A673 (cell line): ENCODE results near the gene CTSH. TPM values are rescaled to one million over a fixed set of nuclear protein-coding genes. Genes with fewer than 3 reads are reported as not detected.

Source experiments
- BruUV-seq: library from RNA; stranded (reverse); fragments of 400-500 nt; replicated peaks from 2 replicates; lab custom pipeline; 2021; lab: Mats Ljungman, UMichigan
- CTCF ChIA-PET: fragments of 300-600 bp; sonication (Branson Sonifier 250); formaldehyde crosslinking; loops from one replicate; lab custom pipeline; 2022; ENCODE audit warnings: antibody characterized with exemption; lab: Charles Lee
- POLR2A ChIA-PET: fragments of 300-600 bp; sonication (Branson Sonifier 250); formaldehyde crosslinking; loops from one replicate; lab custom pipeline; 2022; ENCODE audit warnings: antibody characterized with exemption; ENCODE audit not compliant: low non-redundant PET; lab: Charles Lee
- DNase-seq: peaks from one replicate; pipeline ENCODE4 v3.0.0-alpha.2; 2015; ENCODE audit warnings: low spot score
- H3K27ac ChIP-seq: fragments of 200-600 bp; sonication (generic); 2 replicates; pipeline ENCODE4 v1.5.1; 2016; ENCODE audit warnings: mixed run types, low read depth, mild to moderate bottlenecking, mixed read lengths, antibody characterized with exemption, low read length; ENCODE audit not compliant: poor library complexity, severe bottlenecking
- H3K27me3 ChIP-seq: fragments of 200-600 bp; sonication (generic); replicated peaks from 2 replicates; pipeline ENCODE4 v1.6.1; 2017; ENCODE audit warnings: mixed run types, low read depth, mild to moderate bottlenecking, mixed read lengths, antibody characterized with exemption, low read length; ENCODE audit not compliant: insufficient read depth, poor library complexity
- H3K36me3 ChIP-seq: fragments of 200-600 bp; sonication (generic); 2 replicates; pipeline ENCODE4 v1.6.1; 2016; ENCODE audit warnings: mixed run types, mild to moderate bottlenecking, mixed read lengths, antibody characterized with exemption, low read length; ENCODE audit not compliant: insufficient read depth, poor library complexity, severe bottlenecking
- H3K4me1 ChIP-seq: fragments of 200-600 bp; sonication (generic); 2 replicates; pipeline ENCODE4 v1.6.1; 2017; ENCODE audit warnings: mixed run types, mild to moderate bottlenecking, mixed read lengths, antibody characterized with exemption, low read length; ENCODE audit not compliant: insufficient read depth, poor library complexity, severe bottlenecking
- H3K4me3 ChIP-seq: fragments of 200-600 bp; sonication (generic); 2 replicates; pipeline ENCODE4 v1.5.1; 2016; ENCODE audit warnings: low read depth, mixed run types, mild to moderate bottlenecking, mixed read lengths, low read length; ENCODE audit not compliant: poor library complexity, severe bottlenecking
- H3K9me3 ChIP-seq: fragments of 200-600 bp; sonication (generic); 2 replicates; pipeline ENCODE4 v1.6.1; 2016; ENCODE audit warnings: mixed run types, low read depth, mild to moderate bottlenecking, mixed read lengths, antibody characterized with exemption, low read length; ENCODE audit not compliant: poor library complexity, severe bottlenecking
- CTCF ChIP-seq: fragments of 300-800, 200-600 bp; sonication (generic); conservative IDR thresholded peaks from 2 replicates; pipeline ENCODE4 v1.5.1; 2017; ENCODE audit warnings: low read depth, mild to moderate bottlenecking, antibody characterized with exemption, low read length, moderate library complexity, mixed read lengths
- EZH2 ChIP-seq: fragments of 200-600 bp; sonication (generic); IDR thresholded peaks from 2 replicates; pipeline ENCODE4 v1.6.1; 2017; ENCODE audit warnings: borderline replicate concordance, low read depth, mild to moderate bottlenecking, mixed read lengths, antibody characterized with exemption, low read length; ENCODE audit not compliant: poor library complexity, severe bottlenecking
- intact Hi-C: fragments of 100-400 bp; cut with micrococcal nuclease; formaldehyde crosslinking; loops from one replicate; pipeline ENCODE4 v1.10.0; 2022; ENCODE audit not compliant: unreplicated experiment
- total RNA-seq: library from RNA; stranded (reverse); gene quantifications from 2 replicates; pipeline ENCODE4 v1.2.3, GENCODE V29; 2021

CTSH gene
- total RNA-seq, 1 experiment from 2014 or later = 2.2 TPM

- TF ChIP-seq CTCF = no peak
- no peak for TF ChIP-seq EZH2
- CTCF ChIA-PET = no interaction called here
- DNase-seq = no peak
- no peak overlapping the region for H3K27ac ChIP-seq
- H3K9me3 ChIP-seq = no peaks in the 10 kb centered on the region
- no TSS peak for BruUV-seq
- intact Hi-C loops = no loop called here
- no peaks in the 10 kb centered on the region for H3K4me1 ChIP-seq
- H3K4me3 ChIP-seq = no peak overlapping the region
- H3K27me3 ChIP-seq = no peaks in the 10 kb centered on the region
- H3K36me3 ChIP-seq = peaks cover 6% of the 10 kb centered on the region
- POLR2A ChIA-PET = no interaction called here
Observed at GRCh38 chr15:78927077-78927790, 17.6 kb downstream of the CTSH start.

- peaks cover 17% of the 10 kb centered on the region for H3K36me3 ChIP-seq
- POLR2A ChIA-PET = no interaction called here
- no TSS peak for BruUV-seq
- CTCF ChIA-PET = no interaction called here
- H3K4me3 ChIP-seq = no peak overlapping the region
- intact Hi-C loops = no loop called here
- no peaks in the 10 kb centered on the region for H3K4me1 ChIP-seq
- no peaks in the 10 kb centered on the region for H3K9me3 ChIP-seq
- H3K27me3 ChIP-seq = no peaks in the 10 kb centered on the region
- no peak for DNase-seq
- TF ChIP-seq EZH2 = no peak
- no peak for TF ChIP-seq CTCF
- no peak overlapping the region for H3K27ac ChIP-seq
Observed at GRCh38 chr15:78925956-78926743, 18.7 kb downstream of the CTSH start.

- peaks cover 21% of the 10 kb centered on the region for H3K36me3 ChIP-seq
- TF ChIP-seq EZH2 = no peak
- TF ChIP-seq CTCF = no peak
- ChIA-PET CTCF (no interaction called here), POLR2A (no interaction called here)
- no peaks in the 10 kb centered on the region for H3K27me3 ChIP-seq
- no peak for DNase-seq
- no peaks in the 10 kb centered on the region for H3K4me1 ChIP-seq
- H3K4me3 ChIP-seq = no peak overlapping the region
- H3K27ac ChIP-seq = no peak overlapping the region
- no TSS peak for BruUV-seq
- intact Hi-C loops = no loop called here
- no peaks in the 10 kb centered on the region for H3K9me3 ChIP-seq
Observed at GRCh38 chr15:78925076-78925624, 19.7 kb downstream of the CTSH start.
